ENCODE measurements around the gene CRTC3. TPM values are rescaled to one million over a fixed set of nuclear protein-coding genes. Genes with fewer than 3 reads are reported as not detected.
A peak's percentile ranks its signal among the peaks of the same experiment; 100 is the strongest.
"Not testable (repeated sequence)": the region's sequence is repeated elsewhere in the genome, so short reads cannot be mapped to it uniquely, and the experiment has no call there.

Gene CRTC3
- total RNA-seq, 1 experiment from 2014 or later = 12.0 TPM

DNA sequence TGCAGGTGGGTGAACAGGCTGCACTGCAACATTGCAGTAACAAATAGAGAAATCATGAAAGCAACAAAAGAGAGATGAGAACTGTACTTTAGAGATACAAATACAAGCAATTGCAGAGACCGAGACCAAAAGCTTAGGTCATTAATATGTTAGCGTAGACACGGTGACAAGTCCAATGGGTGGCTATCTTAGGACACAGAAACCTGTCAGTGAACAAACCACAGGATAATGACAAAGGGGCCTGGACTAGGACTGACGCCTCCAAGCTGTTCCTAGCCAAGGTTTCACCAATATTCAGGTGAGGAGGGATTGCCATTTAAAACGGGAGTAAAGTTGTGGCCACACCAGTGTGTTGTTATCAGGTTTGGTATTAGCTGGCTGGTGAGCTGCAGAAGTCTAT, 145.7 kb downstream of the CRTC3 start:
- no peak for DNase-seq (ENCODE audit: low read depth)

DNA sequence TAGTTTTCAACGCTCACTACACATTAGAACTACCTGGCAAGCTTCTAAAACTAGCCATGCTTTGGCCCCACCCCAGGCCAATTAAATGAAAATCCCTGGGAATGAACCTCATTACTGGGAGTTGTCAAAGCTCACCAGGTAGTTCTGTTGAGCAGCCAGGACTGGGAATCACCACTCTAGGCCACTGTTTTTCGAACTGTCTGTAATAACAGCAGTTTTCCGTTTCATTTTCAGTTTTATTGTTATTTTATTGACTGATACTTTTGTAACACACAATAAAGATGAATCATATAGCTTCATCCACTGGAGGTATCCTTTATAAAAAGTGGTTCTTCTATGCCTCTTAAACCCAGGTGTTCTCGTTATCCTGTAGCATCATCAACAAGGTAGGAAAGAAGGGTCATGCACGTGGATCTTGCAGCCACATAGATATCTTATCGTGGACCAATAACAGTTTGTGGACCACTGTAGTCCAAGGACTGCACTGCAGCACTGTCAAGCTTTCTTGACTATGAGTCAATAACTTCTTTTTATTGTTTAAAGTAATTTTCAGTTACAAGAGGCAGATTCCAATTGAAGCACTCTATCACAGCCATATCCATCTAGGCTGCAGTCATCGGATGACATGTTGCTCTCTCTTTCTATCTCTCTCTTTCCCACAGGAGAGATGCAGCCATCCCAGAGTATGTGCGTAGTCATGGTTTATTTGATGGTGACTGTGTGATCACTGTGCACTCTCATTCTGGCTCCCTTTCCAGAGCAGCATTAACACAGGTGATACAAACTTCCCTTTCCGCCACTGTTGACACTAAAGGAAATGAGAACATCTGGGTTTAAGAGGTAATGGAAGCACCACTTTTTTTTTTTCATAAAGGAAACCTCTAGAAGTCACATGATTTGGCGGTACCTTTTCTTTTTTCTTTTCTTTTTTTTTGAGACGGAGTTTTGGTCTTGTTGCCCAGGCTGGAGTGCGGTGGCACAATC, 148.4 kb downstream of the CRTC3 start:
- no peak for DNase-seq (ENCODE audit: low read depth)

DNA sequence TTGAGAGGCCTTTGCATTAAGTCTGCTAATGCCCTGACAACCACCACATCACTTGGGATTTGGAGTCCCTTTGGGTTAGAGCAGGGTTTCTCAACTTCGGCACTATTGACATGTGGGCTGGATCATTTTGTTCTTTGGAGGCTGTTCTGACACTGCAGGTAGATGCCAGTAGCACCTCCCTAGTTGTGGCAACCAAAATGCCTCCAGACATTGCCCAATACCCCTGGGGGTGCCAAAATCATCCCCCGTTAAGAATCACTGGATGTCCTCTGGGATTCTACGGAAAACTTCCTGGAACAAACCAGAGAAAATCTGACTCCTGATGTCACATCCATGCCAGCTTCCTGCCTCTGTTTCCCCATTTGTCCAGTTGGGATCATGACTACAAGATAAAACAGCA, 150.2 kb downstream of the CRTC3 start:
- no peak for DNase-seq (ENCODE audit: low read depth)

DNA sequence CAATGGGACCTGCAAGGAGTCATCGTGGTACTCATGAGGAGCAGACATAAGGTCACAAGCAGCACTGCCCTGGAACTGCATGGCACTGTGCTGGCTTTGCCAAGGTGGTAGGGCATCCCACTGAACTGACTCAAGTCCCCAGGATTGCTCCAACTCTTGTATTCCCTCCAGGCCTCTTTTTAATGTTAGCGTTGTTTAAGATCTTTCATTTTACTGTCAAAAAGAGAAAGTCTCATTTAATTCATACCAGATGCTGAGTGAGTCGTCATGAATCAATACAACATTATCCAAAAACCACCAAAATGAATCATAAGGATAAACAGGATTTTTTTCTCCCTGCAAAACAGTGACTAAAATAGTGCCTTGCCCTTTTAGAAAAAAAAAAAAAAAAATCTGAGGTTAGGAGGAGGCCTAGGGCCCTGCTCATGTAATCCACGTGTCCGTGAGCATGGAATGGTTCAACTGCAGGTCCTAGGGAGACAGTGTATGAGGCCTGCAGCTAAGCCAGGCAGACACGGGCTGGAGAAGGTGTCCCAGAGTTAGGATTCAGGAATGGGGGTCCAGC, 150.7 kb downstream of the CRTC3 start:
- DNase-seq (ENCODE audit: low read depth) = peak; percentile 97

DNA sequence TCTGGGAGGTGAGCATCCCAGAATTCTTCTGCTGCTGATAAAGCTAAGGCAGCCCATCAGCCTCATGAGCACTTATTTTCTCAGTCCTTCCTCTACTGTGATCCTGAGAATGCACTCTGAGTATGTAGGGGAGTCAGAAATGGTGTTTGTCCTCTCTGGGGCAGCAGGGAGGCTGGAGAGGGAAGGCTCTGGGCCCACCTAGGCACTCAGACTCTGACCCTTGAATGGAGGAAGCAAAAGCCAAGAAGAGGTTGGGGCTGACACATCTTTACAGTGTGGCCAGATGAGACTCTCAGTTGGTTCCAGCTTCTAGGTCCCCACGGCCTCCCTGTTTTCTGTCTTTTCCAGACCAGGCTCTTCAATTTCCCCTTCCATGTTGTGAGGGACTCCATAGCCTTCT, 151.3 kb downstream of the CRTC3 start:
- DNase-seq (ENCODE audit: low read depth) = no peak

DNA sequence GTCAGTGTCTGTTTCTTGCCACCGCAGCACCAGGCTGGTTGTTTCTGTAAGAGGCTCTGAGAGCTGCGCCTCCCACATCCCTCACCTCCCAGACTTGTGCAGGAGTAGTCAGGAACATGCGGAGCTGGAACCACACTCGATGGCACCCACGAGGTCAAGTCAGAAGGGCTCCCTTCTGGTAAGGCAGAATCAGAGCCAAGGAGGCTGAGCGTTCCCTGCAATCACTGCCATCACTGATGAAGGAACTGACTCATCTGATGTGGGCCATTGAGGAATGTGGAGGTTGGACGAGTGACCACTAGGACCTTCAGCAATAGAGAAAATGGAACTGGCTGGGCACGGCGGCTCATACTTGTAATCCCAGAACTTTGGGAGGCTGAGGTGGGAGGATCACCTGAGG, 151.8 kb downstream of the CRTC3 start:
- DNase-seq (ENCODE audit: low read depth) = peak; percentile 98

DNA sequence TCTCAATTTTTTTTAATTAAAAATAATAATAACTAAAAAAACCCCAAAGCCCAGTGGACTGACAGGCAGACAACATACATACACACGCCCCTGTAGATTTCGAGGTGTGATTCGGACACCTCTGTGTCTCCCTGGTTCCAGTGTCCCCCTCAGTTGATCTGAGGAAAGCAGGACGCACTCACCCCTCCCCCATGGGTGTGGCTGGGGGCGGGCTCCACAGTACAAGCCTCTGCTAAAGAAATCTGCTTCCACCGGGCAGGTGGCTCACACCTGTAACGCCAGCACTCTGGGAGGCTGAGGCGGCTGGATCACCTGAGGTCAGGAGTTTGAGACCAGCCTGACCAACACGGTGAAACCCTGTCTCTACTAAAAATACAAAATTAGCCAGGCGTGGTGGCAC, 153.6 kb downstream of the CRTC3 start:
- no peak for DNase-seq (ENCODE audit: low read depth)

DNA sequence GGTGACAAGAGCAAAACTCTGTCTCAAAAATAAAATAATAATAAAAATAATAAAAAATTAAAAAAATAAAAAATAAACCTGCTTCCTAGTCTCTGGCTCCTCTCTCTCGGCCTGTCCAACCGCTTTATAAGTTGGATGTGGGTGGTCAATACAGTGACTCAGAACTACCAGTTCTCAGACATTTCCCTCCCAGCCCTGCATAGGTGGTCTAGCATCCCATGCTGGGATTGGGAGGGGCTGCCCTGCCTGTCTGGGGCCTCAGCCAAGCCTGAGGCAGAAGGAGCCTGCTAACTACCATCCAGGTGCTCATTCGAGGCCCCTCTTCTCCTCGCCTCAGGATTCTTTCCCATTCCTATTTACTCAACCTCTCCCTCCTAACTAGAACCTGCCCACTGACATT, 154.2 kb downstream of the CRTC3 start:
- DNase-seq (ENCODE audit: low read depth) = no peak

DNA sequence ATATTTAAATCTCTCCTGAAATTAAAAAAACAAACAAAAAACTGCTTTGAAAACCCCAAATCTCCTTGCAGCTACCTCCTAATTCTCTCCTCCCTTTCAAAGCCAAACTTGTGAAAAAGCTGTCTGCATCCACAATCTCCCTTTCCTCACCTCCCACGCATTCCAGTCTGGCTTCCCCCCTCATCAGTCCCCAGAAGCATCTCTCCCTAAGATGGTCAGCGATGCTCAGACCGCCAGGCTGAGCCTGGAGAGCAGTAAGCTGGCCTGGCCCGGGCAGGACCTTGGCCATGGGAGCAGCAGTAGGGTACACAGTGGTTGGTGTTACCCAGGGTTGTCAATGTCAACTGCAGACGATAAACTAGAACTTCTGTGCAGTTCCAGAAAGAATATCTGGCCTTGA, 154.6 kb downstream of the CRTC3 start:
- DNase-seq (ENCODE audit: low read depth) = no peak

DNA sequence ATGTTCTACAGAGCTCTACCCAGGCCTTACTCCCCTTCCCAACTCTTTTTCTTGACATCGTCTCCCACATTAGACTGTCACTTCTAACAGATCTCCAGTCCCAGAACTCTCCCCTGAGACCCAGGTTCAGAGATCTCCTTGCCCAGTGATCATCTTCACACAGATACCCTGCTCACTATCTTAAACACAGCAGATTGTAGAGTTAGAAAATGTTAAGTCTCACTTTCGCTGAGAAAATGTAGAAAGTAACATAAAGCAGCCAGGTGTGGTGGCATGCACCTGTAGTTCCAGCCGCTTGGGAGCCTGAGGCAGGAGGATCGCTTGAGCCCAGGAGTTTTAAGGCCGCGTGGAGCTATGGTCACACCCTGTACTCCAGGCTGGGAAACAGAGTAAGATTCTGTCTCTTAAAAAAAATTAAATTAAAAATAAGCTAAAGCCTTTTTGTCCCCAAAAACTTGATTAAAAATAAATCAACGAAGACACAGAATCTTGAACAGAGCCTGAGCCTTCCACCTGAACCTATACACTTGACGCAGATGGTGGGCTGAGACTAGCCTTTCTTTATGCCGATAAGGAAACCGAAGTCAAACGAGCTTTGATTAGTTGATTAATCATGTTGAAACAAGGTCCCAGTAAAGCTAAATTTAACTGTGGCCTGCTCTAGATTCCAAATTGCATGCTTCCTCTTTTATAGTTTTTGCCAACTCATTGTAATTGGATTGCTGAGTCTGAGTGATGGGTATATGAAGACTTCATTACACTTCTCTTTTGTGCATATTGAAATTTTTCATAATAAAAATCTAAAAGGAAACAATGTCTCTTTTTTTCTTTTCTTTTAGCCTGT, 156.1 kb downstream of the CRTC3 start:
- no peak for DNase-seq (ENCODE audit: low read depth)

DNA sequence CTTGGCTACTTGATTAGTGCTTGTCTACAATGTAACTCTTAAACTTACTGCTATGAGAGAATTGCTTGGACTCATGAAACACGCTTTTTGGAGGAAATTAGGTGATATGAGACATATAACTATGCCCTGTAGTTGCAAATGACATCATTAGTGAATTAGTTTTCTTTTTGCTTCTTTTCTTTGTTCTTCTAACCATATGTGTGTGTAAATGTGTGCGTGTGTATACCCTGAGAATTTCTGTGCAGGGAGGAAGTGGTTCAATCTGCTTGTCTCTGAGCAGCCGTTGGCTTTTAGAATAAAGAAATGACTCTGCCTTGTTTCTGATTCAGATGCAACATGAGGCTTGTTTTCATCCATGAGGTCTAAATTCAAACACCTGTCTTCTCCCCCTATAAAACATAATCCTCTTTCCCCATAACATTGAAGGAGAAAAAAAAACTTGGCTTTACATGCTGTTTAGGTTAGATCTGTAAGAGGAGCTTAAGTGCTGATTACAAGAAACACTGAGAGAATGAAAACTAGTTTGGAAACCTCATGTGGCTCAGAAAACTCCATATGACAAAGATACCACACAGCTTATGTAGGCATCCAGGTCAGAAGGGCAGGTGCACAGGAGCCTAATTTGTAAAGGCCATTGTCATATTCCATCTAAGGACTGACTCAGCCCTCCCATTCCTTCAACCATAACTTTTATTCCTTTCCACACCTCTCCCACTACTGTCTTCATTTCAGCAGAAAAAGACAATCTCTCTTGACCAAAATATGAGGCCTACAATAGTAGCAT, 156.9 kb downstream of the CRTC3 start:
- DNase-seq (ENCODE audit: low read depth) = no peak

DNA sequence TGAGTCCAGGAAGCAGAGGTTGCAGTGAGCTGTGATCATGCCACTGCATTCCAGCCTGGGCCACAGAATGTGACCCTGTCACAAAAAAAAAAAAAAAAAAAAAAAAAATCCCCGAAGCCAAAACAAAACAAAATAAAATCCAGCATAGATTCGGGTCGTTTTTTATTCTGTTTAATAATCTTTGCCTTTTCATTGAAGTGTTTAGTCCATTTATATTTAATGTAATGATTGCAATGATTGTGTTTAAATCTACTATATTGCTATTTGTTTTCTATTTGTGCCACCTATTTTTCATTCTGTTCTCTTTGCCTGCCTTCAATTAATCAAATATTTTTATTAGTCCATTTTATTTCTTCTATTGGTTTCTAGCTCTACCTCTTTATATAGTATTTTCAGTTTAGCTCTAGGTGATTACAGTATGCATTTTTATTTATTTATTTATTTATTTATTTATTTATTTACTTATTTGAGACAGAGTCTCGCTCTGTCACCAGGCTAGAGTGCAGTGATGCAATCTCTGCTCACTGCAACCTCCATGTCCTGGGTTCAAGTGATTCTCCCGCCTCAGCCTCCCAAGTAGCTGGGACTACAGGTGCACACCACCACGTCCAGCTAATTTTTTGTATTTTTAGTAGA, 159.7 kb downstream of the CRTC3 start:
- not testable (repeated sequence) for DNase-seq (ENCODE audit: low read depth)

DNA sequence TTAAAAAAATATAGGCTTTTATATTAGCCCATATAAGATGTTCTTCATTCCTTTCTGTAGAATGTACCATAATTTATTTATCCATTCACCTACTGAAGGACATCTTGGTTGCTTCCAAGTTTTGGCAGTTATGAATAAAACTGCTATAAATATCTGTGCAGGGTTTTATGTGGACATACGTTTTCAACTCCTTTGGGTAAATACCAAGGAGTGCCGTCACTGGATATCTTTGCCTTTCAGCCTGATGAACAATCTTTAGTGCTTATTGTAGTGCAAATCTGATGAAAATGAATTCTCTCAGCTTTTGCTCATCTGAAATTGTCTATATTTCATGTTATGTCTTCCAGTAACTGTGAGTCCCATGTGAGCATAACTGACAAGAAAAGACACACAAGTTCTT, 160.9 kb downstream of the CRTC3 start:
- DNase-seq (ENCODE audit: low read depth) = no peak

DNA sequence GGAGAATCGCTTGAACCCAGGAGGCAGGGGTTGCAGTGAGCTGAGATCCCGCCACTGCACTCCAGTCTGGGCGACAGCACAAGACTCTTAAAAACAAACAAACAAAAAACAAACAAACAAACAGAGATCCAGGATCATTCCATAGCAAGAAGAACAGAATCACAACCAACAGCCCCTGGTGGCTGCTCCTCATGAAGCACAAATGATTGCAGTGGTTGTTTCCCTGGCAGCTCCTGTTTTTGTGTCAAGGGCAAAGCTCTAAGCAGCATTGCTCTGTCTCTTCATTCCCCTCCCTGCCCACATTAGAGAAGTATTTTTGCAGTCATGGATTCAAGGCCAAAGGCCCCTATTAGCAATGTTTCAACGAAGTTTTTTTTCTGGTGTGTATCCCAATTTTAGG, 161.6 kb downstream of the CRTC3 start:
- no peak for DNase-seq (ENCODE audit: low read depth)

DNA sequence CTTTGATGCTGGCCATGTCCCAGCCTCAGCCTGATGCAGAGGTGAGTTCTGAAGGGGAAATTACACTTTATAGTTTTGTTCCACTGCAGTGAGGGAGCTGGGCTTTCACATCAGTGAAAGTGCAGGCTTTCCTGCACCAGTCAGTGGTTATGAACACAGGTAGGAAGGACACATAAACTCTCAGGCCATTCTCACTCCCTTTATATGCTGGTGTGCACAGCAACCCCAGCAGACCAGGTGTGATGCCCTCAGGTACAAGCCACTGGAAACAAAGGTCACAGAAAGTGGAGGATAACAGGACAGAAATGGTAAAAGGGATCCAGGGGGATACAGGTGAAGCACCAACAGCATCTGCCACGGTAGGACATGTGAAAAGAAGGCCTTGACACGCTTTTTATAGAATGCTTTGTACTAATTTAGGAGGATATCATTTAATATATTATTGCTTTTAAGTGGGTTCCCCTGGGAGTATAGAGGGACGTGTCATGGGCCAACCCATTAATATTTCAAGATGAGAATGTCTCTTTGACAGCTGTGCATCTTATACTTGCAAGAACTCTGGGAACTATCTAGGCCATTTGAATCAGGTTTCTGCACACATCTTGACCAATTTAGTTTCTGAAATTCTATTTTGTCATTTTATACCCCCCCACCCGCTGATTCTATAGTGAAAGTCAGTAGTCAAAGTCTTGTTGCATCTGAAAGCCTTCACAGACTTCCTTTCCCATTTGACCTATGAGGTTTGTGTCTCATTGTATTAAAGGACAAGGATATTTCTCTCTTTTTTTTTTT, 162.5 kb downstream of the CRTC3 start:
- DNase-seq (ENCODE audit: low read depth) = no peak

Other genes starting within 250 kb of the CRTC3 start
- gene ZNF774, start 177.6 kb upstream of the CRTC3 start, total RNA-seq (2014; rRNA removed; shearing (Covaris generic)) = 1.6 and 1.7 TPM in 2 replicates
- gene IQGAP1, start 141.7 kb upstream of the CRTC3 start, total RNA-seq (2014; rRNA removed; shearing (Covaris generic)) = 134 and 206 TPM in 2 replicates
- 7.7 and 9.0 TPM in 2 replicates for gene BLM, start 187.4 kb downstream of the CRTC3 start, total RNA-seq (2014; rRNA removed; shearing (Covaris generic))